HG02798 (cell line): ENCODE data around the gene DMRTC2.
"Not testable (repeated sequence)": the region's sequence is repeated elsewhere in the genome, so short reads cannot be mapped to it uniquely, and the experiment has no call there.

Experiments
- ATAC-seq: cut with Tn5 transposase; IDR thresholded peaks from one replicate; pipeline ENCODE4 v1.9.1; 2021; ENCODE audit warnings: mild to moderate bottlenecking; ENCODE audit not compliant: unreplicated experiment, poor library complexity

DMRTC2 gene

DNA sequence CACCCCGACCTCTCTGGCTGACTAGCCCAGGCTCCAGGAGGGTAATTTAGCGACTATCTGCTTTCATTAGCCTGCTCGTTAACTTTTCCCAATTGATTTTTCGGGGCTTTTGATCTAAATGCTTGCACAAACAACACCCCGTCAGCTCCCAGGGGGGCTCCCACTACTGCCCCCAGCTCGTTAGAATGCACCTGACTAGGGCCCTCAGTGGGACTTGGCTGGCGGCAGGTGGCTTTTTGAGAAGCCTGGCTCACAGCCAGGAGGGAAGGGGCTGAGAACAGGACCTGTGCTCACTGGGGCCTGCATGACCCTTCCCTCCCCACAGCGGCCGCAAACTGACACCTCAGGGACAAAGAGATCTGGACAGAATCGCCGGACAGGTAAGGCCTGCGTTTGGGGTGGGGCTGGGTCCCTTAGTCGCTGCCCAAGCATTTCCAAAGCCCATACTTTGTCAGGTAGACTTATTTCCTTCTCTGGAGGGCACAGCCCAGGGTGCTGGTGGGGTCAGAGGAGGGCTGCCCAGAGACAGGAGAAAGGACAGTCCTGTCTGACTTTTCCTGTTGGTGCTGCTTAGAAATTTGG is 24.6 kb downstream of the DMRTC2 start:
- no peak for ATAC-seq

DNA sequence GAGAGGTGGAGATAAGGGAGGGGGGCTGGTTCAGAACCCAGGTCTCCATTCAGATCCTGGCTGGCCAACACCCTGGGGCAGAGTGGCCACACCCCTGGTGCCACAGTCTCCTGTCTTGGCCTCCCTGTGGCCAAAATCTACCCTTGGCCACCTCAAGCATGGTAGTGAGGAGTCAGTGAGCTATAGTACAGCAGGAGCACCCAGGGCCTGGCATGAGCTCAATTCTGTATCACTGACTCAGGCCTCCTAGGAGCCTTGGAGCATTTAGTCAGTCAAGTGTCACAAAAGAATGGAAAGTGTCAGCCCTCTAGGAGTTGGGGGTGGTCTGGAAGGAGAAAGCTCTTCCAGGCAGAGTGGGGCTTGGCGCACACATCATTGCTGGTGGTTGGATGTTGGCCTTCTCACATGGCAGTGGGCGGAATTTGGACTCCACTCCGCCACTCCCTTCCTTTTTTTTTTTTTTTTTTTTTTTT is 25.6 kb downstream of the DMRTC2 start:
- no peak for ATAC-seq

DNA sequence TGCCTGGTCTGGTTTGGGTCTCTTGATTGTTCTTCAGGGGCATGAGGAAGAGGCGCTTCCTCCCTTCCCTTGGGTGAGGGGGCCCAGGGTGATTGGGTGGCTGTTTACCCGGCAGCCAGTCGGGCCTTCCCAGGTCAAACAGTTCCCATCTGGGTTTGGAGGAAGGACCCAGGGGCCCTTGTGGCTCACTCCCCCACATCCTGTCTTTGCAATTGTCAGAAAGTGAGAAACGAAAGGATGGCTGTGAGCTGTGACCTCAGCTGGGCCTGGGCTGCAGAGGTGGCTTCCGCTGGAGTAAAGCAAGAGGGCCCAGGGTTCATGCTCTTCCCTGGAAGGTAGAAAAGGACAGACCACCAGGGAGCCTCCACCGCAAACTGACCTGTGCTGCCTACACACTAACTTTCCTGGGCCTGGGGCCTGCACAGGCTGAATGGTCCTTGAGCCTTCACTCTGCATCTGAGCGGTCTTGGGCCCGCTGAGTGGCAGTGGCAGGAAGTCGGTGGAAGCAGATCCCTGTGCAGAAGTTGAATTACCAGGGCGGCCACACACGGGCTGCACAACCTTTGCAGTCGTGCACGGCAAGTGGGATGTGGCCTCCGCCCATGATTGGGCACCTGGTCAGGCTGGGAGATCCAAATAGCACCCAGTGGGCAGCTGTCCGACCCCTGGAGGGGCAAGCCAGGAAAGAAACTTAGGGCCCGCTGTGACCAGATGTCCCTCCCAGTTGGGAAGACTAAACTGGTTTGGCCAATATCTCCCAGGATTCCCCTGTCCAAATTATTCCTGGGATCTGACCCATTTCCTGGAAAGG is 26.9 kb downstream of the DMRTC2 start:
- ATAC-seq = peak; percentile 58

DNA sequence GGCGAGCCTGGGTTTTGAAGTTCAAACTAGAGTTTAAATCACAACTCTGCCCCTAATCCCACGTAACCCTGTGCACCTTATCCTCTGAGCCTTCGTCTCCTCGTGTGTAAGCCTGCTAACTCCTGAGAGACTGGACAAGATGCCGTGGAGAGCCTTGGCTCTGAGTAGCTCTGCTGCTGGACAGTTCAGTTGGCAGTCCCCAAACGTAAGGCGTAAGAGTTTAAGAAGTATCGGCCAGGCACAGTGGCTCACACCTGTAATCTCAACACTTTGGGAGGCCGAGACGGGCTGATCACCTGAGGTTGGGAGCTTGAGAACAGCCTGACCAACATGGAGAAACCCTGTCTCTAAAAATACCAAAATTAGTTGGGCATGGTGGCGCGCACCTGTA is 27.5 kb downstream of the DMRTC2 start:
- no peak for ATAC-seq

DNA sequence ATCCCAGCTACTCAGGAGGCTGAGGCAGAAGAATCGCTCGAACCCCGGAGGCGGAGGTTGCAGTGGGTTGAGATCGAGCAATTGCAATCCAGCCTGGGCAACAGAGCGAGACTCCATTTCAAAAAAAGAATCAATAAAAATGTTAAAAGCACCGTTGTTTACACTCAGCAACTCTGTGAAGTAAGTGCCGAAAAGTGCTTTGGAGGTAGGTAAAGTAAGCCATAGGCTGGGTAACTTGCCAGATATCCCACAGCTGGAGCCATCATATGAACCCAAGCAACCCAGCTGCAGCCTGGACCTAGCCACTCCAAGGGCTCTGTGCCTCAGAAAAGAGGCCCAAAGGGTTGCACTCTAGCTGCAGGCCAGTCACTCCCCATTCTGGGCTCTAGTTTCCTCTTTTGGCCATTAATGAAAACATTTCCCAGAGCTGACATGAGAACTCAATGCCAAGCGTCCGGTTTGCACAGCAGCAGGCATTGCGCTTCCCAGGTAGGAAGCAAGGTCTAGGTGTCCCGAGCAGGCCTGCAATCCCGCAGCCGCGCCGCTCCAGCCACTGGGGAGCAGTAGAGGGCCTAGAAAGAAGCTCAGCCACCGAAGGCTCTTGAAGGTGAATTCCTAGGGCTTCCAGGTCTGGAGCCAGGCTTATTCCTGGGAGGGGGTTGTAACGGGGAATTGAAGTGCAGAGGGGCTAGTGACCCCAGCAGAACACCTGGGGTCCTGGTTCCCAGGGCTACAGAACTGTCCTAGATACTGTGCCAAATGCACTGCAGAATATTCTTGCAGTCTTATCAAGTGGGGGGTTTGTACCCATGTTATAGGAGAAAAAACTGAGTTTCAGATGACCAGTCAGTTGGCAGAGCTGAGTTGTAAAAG is 28.2 kb downstream of the DMRTC2 start:
- ATAC-seq = no peak

DNA sequence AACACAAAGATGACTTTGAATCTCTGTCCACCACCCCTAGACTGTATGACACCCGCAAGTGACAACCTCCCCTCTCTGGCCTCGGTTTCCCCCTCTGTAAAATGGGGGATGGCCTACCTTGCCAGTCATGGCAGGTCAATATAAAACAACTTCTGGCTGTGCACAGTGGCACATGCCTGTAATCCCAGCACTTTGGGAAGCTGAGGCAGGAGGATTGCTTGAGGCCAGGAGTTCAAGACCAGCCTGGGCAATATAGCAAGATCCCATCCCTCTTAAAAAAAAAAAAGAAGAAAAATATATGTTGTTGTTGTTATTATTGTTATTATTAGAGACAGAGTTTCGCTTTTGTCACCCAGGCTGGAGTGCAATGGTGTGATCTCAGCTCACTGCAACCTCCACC is 31.1 kb downstream of the DMRTC2 start:
- not testable (repeated sequence) for ATAC-seq

DNA sequence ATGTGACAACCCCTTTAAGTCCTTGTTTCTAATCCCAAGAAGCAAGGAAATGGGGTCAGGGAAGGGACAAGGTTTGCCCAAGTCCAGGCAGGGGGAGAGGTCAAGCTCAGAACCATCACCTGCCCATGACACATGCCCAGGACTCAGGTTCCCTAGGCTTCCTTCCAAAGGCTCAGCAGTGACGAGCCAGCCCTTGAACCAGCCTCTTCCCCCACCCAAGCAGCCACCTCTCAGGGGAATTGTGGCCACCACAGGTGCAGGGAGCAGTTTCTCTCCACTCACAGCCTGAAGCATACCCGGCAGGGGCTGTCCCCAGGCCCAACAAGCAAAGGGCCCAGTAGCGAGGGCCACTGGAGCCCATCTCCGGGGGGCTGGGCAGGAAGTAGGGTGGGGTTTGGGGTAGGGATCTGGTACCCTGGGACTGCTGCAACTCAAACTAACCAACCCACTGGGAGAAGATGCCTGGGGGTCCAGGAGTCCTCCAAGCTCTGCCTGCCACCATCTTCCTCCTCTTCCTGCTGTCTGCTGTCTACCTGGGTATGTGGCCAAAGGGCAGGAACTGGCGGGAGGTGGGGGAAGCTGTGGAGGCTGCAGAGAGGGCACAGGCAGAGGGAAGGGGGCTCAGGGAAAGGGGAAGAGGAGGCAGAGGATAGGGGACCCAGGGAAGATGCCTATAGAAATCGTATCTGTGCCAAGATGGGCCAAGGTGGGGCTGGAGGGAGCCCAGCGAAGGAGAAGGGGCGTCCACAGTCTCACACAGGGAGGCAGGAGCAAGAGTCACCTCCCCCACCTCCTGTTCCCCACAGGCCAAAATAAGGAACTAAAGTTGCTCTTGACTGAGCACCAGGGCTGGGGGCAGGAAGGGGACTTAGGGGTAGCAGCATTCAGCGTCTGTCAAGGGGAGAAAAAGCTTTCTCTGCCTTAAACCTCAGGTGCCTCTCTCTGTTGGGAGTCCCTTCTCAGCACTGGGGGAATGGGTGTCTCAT is 32.3 kb downstream of the DMRTC2 start, which contains the start of gene CD79A:
TSS of gene CD79A (plus strand) at position 433 of the 986 bp plus-strand sequence. CDS start at position 459, 26 bp downstream.
- ATAC-seq = peak; percentile 72

DNA sequence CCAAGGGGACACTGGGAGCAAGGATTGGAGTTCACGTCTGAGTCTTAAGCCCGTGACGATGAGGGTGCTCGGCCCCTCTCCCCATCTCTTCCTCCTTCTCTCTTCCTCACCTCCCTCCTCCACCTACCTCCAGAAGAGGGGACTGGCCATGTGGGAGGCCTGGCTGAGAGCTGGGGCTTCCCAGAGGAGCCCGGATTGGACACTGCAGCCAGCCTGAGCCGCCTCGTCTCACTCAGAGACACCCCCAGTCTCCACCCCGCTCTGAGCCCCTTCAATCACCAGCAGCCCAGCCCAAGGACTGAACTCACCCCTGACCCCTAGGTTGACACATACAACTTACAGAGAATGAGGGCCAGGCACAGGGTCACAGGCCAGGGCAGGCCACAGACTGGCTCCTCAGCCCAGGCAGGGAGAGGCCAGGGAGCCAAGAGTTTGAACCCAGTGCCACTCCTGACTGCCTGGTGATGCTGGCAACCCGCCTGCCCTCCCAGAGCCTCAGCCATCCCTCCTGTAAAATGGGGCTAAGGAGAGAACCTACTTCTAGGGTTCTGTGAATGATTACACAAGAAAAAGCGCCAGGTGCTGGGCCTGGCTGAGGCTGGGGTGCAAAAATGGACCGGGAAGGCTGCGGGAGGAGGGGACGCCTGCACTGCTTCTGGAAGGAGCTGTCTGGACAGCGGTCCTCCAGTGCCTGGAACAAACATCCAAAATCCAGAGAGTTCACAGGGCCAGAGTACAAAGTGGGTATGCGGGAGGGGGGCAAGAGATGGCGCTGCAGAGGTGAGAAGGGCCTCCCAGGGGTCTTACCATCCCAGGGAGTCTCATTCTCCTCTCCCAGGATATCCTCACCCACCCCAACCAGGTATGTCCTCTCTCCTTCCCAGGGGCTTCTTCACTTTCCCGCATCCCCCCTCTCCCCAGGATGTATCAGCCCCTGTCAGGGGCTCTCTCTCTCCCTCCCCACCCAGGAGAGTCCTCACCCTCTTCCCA is 33.4 kb downstream of the DMRTC2 start:
- no peak for ATAC-seq

DNA sequence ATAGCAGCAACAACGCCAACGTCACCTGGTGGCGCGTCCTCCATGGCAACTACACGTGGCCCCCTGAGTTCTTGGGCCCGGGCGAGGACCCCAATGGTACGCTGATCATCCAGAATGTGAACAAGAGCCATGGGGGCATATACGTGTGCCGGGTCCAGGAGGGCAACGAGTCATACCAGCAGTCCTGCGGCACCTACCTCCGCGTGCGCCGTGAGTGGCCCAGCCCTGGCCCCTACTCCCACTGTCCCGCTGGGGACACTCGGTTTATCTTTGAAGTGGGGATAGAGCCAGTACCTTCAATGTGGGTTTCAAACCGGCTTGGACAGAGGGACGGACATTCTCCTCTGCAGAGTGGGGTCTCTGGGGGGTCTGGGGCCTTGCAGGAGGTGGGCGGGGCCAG is 34.2 kb downstream of the DMRTC2 start:
- ATAC-seq = no peak

DNA sequence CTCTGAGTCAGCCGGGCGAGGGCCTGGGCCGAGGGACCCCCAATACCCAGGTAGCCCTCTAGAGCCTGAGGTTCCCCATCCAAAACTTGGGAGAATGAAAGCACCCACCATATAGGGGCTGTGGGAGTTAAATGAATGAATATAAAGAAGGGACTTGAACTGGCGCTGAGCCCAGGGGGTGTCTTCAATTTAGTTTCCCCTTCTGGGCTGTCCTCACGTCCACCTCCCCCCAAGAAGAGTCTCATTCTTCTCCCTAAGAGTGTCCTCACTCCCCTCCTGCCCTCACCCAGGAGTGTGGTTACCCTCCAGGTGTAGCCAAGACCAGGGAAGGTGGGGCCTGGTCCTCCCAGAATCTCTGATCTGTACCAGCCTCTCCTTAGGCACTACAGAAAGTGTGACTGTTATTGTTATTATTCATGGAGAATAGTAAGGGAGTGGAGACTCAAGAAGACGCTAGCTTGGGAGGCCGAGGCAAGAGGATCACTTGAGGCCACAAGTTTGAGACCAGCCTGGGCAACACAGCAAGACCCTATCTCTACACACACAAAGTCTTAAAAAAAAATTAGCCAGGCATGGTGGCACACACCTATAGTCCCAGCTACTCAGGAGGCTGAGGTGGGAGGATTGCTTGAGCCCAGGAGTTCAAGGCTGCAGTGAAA is 35.0 kb downstream of the DMRTC2 start:
- no peak for ATAC-seq

DNA sequence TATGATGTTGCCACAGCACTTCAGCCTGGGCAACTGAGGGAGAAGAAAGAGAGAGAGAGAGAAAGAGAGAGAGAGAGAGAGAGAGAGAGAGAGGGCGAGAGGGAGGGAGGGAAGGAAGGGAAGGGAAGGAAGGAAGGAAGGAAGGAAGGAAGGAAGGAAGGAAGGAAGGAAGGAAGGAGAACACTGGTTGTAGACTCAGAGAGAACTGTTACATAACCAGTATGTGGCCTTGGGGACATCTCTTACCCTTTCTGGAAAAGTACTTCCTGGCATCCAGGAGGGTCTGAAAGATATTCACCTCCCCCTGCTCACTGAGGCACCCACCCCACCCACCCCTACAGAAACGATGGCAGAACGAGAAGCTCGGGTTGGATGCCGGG is 35.5 kb downstream of the DMRTC2 start:
- no peak for ATAC-seq

DNA sequence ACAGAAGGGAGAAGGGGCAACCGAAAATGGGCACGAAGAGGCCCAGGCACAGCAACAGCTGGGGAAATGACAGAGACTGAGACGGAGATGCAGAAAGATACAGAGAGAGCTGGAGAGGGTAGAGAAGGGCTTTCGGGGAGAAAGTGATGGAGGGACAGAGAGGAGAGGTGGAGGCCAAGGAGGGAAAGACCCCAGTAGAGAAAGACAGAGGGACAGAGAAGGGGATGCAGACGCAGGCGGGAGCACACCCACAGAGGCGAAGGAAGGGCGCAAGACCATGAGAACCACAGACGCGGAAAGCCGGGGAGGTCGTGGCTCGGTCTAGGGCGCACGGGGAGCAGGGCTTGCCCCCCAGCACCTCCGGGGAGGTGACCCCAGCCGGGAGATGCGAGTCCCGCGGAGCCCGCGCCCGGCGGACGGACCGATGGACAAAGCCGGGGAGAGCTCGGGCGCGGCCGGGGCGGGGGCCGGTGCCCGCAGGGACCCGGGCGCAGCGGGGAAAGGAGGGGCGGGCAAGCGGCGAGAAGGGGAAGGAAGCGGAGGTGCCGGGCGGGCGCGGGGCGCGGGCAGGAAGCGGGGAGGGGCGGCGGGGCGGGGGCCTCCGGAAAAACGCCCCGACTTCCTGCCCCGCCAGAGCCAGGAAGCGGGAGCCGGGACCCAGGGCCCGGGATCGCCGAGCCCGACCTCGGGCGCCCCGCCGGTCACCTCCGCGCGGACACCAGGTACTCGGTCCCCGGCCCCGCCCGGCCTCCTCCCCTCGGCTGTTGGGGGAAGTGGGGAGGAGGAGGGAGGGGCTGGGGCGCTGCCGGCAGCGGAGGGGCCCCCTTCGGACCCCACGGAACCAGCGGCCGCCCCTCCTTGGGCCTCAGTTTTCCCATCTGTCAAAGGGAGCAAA is 38.0 kb downstream of the DMRTC2 start, which contains the start of gene ARHGEF1:
TSS of gene ARHGEF1 (plus strand) at position 617 of the 895 bp plus-strand sequence. CDS start 4,899 bp downstream, outside the sequence.
- ATAC-seq = peak; percentile 18

DNA sequence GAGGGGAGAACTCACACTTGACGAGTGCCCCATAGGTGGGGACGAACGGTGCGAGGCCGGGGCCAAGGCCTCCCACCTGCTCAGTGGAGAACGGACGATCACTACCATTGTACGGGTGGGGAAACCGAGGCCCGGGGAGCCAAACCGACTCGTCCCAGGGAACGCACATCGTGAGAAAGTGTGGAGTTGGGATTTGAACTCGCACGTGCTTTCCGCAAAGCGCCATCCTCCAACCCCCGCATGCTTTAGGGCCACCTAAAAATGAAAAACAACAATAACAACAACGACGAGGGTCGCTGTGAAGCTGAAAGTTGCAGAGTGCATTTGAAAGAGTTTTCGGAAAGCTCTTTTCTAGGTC is 38.6 kb downstream of the DMRTC2 start:
- no peak for ATAC-seq

DNA sequence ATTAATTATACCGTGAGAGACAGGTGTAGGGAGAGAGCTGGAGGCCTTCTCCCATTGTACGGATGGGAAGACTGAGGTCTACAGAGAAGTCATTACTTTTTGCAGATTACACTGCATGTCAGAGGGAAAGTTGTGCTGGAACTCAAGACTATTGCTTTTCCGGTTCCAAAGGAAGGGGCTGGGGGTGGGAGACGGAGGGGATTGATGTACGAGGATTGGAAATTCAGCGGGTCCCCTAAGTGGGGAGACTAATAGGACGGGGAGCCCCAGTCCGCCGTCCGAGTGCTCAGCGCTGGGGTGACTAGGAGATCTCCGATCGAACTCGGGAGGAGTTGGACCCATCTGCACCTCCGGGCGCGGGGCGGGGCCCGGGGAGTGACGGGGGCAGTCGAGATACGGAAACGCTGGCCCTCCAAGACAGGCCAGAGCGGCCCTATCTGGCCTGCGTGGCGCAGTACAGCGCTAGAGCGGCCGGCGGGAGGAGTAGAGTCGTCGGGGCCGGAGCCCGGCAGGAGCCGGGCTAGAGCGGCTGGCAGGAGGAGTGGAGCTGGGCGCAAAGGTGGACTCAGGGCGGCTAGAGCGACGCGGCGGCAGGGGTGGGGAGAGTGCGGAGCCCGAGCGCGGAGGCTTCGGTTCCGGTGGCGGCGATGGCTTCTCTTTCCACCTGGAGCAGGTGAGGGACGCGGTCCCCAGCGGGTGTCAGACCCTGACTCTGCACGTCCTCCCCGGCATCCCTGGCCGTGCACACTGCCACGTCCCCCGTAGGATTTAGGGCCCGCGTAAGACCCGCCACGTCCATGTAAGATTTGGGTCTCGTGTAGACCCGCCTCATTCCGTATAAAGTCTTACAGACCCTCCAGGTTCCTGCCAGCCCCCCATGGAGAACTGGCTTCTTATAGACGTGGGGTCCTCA is 39.2 kb downstream of the DMRTC2 start:
- ATAC-seq = peak; percentile 83

DNA sequence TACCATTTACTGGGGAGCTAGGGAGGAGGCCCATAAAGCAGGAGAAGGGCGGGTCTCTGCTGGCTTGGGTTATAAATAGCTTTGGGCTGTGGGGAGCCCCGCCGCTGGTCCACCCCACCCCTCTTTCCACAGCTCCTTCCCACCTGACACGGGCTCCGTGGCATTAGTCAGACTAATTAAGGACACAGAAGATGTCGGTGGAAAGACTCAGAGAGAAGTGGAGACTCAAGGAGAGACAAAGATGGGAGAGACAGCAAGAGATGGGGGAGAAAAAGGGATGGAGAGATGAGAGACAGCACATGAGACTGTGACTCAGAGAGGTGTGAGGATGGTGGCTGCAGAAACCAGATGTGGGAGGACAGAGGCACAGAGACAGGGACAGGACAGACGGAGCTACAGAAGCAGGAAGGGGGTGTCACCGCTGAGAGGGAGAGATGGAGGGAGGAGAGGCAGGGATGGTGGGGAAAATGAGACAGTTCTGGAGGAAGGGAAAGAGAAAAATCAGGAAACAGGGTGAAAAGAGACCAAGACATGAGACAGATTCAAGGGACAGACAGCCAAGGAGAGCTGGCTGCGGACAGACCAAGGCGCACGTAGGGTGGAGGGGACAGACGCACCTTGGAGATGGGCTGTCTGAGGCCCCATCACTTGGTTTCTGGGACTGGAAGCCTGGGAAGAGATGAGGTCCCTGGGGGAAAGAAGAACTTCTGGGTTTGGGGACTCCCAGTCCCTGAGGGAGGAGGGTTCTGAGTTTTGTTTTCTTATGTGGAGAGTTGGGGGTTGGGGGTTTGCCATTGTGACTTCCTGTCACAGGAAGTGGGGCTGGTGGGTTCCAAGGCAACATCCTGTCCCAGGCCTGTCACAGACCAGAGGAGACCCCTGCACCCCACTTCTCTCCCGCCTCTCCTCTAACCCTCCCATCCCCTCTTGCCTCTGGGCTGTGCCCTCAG is 42.2 kb downstream of the DMRTC2 start:
- ATAC-seq = no peak
